SK-N-MC (cell line): Measurements from ENCODE around the gene GALNT18.

Source experiments
- EZH2 ChIP-seq: fragments of 200-600 bp; sonication (generic); IDR thresholded peaks from one replicate; pipeline ENCODE4 v1.6.1; 2017; ENCODE audit warnings: antibody characterized with exemption
- FOXP2 ChIP-seq: optimal IDR thresholded peaks from 2 replicates; pipeline ENCODE3; 2011; ENCODE audit warnings: mild to moderate bottlenecking, moderate library complexity; ENCODE audit not compliant: insufficient read depth; ENCODE audit errors: extremely low read length, control extremely low read depth
- POLR2AphosphoS5 ChIP-seq: IDR thresholded peaks from 2 replicates; pipeline ENCODE4 v1.6.1; 2012; ENCODE audit warnings: mild to moderate bottlenecking, low read depth, low read length, borderline replicate concordance

DNA sequence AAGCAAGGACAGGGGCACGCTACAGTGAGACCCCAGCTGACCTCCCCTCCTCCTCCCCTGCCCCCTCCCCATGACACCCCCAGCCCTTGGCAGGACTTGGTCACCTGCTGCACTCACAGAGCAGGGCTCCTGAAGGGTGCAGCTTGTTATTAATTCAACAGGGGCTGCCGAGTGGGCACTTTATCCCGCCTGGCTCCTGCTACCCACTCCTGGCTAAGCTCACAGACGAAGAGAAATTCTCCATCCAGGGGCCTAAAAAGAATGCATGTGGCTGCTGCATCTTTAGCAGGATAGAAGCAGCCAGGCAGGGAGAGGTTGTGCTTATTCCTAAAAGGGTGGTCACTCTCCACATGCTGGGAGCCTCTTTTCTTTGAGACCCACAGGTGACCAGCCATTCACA is 40.3 kb downstream of the GALNT18 start:
- TF ChIP-seq POLR2AphosphoS5 (no peak), EZH2 (no peak), FOXP2 (no peak)
